Activated CD4-positive, alpha-beta T cell treated with anti-CD3 and anti-CD28 coated beads, Interleukin-2, Interleukin-6, amounts not matched to agents 100 ng/mL and 50 ng/mL, durations not matched to agents 16 hours and 8 hours (primary cell): Measurements from ENCODE around the gene SEC16A.
A peak's percentile ranks its signal among the peaks of the same experiment; 100 is the strongest.

Experiments
- DNase-seq: peaks from one replicate; pipeline ENCODE4 v3.0.0-alpha.2; 2020

SEC16A gene, protein sequence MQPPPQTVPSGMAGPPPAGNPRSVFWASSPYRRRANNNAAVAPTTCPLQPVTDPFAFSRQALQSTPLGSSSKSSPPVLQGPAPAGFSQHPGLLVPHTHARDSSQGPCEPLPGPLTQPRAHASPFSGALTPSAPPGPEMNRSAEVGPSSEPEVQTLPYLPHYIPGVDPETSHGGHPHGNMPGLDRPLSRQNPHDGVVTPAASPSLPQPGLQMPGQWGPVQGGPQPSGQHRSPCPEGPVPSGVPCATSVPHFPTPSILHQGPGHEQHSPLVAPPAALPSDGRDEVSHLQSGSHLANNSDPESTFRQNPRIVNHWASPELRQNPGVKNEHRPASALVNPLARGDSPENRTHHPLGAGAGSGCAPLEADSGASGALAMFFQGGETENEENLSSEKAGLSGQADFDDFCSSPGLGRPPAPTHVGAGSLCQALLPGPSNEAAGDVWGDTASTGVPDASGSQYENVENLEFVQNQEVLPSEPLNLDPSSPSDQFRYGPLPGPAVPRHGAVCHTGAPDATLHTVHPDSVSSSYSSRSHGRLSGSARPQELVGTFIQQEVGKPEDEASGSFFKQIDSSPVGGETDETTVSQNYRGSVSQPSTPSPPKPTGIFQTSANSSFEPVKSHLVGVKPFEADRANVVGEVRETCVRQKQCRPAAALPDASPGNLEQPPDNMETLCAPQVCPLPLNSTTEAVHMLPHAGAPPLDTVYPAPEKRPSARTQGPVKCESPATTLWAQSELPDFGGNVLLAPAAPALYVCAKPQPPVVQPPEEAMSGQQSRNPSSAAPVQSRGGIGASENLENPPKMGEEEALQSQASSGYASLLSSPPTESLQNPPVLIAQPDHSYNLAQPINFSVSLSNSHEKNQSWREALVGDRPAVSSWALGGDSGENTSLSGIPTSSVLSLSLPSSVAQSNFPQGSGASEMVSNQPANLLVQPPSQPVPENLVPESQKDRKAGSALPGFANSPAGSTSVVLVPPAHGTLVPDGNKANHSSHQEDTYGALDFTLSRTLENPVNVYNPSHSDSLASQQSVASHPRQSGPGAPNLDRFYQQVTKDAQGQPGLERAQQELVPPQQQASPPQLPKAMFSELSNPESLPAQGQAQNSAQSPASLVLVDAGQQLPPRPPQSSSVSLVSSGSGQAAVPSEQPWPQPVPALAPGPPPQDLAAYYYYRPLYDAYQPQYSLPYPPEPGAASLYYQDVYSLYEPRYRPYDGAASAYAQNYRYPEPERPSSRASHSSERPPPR (N-terminal part only)

DNA sequence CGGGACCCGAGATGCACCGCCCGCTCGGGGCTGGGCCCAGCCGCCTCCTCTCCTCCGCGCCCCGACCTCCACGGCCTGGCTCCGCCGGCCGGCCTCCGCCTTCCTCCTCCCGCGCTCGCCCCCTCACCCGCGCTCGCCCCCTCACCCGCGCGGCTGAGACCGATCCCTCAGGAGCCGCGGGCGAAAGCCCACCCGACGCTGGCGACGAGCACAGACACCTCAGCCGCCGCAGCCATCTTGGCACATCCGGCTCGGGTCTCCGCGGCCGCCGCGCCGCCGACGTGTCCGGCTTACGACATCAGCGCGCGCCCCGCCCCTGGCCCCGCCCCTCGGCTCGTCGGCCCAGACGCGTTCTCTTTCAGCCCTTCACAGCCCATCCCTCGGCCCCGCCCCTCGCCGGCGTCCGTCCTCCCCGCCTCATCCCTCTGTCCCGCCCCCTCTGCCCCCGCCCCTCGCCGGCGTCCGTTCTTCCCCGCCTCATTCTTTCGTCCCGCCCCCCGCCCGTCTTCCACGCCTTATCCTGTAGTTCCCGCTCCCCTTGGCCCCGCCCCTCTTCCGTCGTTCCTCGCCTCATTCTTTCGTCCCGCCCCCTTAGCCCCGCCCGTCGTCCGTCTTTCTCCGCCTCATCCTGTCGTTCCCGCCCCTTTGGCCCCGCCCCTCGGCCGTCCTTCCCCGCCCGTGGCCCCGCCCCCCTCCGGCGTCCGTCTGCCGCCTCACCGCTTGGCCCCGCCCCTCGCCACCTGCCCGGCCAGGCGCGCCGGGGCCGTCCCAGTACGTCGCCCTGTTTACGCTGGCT is at the start of gene SEC16A:
TSS of gene SEC16A (minus strand) at position 248 of the 796 bp plus-strand sequence. CDS start 5,425 bp downstream, outside the sequence.
- peak; percentile 99 for DNase-seq

DNA sequence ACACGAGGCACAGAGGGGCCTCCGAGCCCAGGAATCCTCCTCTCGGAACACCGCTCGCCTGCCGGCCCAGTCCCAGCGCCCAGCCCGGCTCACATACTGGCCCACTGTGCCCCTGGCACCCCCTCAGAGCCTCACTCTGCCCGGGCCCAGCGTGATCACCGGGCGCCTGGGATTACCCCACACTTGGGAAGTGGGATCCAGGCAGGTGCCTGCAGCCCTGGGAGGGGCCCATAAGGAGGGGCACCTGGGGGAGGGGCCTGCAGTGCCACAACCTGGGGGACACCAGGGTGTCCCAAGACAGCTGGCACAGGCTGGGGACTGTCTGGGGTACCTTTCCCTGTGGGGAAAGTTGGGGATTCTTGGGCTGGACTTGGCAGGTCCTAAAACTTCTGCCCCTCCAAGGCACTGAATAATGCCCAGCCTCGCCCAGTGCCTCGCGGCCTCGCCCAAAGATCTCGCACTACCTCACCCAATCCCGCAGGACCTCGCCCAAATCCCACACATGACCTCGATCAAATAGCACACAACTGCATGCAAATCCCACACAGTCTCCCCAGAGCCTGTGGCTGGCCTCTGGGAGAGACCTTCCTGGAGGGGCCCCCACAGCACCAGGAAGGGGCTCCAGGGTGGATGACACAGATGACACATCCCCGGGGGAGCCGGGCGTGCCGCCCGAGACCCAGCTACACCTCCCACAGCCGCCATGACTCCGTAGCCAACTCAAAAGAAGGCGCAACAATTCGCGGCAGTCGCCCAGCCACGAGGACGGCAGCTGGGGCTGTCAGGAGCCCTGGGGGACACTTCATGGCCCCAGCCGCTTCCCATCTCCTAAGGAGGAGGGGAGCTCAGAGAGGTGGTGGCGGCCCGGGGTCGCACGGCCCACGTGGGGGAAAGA is 49.3 kb upstream of the SEC16A start:
- no peak for DNase-seq

DNA sequence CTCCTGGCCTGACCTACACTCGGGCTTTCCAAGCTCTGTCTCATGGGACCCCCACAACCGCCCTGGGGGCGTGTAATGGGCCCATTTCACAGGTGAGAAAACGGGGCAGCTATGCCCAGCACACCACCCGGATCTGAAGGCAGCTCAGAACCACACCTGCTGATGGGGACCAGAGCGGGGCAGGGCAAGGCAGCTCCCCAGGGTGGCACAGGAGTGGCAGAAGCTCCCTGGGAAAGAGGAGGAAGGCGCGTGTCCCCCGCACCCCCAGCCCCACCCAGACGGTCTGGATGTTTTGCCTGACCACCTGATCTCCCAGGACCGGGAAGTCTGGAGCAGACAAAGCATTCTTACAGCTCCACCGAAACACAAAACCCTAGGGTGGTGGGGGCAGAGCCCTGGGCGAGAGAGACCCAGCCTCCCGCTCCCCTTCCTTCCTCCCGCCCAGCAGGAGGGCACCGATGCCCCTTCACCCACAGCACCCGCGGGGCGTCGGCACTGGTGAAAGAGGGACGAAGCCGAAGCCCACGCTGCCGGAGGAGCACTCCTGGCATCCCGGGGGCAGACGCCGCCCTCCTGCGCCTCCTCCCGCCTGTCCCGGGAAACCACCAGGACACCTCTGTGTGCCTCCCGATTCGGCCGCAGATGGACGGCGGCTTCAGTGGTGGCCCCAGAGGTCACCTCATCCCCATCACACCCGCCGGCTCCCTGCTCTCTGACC is 48.5 kb upstream of the SEC16A start:
- DNase-seq = no peak

DNA sequence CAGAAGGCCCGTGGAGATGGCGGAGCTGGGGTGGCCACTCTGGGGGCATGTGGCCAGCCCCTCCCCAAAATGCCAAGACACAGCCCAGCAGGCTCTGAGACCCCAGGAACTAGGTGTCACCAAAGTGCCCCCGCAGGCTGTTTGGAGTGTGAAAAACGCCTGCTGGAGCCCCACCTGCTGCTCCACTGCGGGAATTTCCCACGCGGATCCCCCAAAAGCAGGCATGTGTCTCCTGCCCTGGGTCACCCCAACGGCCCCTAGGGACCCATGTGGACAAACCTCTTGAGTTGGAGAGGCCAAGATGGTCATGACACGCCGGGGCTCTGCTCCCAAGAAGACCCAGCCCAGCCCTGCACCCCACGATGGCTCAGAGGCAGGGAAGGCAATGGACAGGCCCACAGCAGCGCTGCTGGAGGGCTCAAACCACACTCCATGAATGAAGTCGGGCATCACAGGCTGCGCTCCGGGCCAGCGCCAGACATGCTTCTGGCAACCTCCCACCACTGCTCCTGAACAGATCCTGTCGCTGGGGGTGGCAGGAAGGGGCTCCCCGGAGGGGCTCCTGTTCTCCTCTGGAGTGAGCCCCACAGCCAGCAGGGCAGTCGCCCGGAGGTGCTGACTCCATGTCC is 47.7 kb upstream of the SEC16A start:
- DNase-seq = no peak

DNA sequence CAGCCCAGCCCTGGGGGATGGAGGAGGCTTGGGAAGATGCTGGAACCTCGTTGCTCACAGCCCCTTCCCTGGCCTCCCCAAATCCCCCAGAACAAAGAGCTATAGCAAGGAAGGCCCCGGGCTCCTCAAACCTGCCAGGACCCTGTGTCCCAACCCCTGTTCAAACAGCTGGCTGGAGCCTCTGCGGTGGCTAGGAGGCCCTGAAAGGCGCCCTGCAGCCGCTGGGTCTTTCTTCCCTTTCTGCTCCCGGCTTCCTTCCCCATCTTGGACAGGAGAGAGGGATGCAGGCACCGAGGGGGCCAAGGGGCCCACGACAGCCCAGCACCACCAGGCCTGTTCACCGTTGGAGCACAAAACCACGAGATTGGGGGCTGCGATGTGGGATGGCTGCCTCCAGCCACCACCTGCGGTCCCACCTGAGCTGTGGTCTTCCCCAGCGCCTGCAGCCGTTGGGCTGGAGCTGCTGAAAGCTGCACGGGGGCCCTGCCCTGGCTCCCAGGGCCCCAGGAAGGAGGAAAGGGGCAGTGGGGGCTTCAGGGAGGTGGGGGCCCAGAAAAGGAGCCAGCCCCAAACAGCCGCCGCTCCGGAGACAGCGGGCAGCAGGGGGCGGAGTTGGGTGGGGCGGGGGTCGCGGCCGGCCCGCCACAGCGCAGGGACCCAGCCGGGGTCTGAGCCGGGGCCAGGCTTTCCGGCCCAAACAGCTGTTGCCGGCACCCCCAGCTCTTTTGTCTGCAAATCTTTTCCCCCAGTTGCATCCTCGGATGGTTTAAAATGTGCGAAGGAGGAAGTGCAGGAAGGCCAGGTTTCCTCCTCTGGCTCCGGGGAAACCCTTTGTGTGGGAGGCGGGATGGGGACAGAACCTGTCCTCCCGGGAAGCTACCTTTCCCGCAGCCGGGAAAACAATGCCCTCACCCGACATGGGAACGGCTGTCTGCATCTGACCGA is 46.9 kb upstream of the SEC16A start:
- no peak for DNase-seq

DNA sequence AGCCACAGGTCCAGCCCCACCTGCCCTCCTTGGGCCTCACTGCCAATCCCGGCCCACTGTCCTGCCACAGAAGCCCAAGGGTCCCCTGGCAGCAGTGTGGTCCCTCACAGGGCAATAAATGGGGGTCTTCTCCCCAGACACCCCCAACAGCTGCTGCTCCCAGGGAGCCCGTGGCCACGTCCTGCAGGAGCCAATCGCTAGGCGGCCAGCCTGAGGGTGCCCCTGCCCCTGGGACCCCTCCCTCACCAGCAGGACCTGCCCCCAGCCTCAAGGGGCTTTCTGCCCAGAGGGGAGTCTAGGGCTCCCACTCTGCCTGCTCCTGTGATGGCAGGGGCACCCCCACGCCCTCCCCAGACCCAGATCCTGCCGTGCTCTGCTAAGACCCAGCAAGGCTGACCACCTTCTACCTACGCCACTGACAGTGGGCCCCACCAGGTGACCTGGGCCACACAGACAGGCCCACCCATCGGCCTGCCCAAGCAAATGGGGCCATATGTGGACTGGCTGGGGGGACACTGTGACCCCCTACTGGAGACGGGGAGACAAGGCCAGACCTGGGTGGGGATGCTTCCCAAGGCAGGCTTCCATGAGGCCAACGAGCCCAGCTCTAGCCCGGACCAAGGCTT is 46.0 kb upstream of the SEC16A start:
- DNase-seq = no peak

DNA sequence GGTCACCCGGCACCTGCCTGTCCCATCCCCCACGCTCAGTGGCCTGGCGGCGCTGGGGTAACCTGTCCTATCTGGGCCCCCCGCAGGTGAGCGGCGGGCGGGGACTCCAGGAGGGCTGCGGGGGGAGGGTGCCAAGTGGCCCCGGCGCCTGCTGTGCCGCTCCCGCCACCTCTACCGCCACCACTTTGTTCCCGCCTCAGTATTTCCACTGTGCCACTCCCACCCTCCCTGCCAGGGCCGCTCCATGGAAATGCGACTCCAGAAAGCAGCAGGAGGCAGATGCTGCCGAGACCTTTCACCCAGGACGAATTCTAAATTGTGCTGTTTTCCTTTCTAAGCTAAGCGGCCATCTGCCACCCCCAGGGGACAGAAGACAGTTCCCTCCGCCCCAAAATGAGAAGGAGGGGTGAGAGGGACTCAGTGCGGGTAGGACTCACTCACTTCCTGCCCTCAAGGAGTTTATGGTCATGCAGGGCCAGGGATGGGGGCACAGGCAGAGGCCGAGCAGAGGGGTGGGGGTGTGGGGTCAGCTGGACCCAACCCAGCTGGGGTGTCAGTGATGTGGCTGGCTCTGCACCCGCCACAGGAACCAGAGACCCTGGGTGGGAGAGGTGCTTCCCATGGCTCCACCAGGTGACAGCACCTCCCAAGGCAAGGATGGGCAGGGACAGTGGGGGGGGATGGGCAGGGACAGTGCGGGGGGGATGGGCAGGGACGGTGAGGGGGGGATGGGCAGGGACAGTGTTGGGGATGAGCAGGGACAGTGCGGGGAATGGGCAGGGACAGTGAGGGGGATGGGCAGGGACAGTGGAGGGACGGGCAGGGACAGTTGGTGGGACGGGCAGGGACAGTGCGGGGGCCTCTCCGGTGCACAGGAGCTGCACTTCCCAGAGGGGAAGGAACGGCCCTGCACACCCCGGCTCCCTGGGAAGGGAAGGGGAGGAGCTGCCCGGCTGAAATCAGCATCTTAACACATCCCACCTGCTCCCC is 45.2 kb upstream of the SEC16A start:
- DNase-seq = no peak

DNA sequence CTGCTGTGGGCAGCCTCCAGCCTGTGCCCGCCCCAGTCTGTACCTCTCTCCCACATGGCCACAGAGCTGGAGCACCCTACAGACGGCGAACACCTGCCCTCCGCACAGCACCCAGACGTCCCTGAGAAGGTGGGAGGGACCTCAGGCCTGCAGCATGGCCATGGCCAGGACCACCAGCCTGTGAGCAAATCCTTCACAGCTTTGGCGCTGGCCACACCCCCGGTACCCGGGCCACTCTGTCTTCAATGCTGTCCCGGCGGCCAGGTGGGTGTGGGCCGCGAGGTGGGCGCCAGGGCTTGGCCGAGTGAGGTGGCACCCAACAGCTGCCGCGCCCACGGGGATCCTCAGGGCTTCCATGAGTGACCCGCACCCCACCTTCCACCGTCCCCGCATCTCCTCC is 44.3 kb upstream of the SEC16A start:
- no peak for DNase-seq

DNA sequence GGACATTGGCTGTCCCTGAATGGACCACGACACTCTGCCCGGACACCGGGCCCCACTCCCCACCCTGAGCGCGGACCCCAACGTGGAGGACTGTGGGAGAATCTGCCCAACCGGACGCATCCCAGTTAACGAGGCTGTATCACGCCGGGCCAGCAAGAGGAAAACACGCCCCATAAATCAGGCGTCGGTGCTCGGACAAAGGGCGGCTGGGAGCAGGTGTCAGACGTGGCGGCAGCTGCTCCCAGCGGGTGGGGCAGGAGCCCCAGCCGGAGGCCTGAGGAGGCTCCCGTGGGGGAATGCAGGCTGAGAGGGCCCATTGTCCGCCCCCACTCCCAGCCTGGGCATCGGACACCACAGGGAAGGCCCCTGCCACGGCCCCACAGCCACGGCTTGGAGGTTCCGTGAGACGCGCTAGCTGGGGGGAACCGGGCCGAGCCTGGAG is 43.8 kb upstream of the SEC16A start:
- no peak for DNase-seq

DNA sequence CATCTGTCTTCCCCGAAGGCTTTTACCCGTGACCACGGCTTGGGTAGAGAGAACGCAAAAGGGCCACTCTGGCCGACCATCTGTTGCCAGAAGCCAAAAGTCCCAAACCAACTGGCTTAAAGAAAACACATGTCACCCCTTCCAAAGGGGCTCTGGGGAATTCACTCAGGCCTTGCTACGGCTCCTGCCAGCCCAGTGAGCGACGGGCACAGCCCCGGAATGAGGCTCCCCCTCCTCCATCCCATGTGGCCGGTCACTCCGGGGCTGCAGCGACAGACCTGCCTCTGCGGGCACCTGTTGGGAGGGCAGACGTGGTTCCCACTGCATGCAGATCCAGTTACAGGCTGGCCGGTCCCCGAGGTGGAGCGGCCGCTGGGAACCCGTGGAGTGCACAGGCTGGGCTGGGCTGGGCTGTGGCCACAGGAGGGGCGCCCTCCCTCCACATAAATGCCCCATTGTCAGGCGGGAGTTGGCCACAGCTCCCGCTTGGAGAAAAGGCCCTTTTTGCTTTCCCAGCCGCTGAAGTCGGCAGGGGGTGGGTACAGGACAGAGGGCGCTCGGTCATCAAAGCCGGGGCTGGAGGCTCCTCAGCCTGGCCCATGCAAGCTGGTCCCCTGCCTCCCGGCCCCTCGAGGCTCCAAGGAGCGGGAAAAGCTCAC is 43.1 kb upstream of the SEC16A start:
- no peak for DNase-seq

DNA sequence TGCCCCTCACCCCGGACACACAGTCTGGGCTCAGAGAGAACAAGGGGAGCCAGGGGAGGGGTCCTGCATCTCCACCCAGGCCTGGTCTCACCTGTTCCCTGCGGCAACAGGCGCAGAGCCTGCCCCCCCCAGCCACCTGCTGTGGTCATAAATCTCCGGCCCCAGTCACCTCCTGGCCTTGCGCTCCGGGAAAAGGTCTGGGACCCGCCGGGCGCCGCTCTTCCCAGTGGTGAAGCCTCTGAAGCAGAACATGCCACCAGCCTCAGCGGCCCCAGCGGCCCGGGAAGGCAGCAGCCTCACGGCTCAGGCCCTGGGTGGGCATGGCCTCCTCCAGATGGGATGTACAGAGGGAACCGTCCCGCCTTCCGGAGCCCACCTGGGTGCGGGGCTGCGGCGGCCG is 42.4 kb upstream of the SEC16A start:
- DNase-seq = no peak

DNA sequence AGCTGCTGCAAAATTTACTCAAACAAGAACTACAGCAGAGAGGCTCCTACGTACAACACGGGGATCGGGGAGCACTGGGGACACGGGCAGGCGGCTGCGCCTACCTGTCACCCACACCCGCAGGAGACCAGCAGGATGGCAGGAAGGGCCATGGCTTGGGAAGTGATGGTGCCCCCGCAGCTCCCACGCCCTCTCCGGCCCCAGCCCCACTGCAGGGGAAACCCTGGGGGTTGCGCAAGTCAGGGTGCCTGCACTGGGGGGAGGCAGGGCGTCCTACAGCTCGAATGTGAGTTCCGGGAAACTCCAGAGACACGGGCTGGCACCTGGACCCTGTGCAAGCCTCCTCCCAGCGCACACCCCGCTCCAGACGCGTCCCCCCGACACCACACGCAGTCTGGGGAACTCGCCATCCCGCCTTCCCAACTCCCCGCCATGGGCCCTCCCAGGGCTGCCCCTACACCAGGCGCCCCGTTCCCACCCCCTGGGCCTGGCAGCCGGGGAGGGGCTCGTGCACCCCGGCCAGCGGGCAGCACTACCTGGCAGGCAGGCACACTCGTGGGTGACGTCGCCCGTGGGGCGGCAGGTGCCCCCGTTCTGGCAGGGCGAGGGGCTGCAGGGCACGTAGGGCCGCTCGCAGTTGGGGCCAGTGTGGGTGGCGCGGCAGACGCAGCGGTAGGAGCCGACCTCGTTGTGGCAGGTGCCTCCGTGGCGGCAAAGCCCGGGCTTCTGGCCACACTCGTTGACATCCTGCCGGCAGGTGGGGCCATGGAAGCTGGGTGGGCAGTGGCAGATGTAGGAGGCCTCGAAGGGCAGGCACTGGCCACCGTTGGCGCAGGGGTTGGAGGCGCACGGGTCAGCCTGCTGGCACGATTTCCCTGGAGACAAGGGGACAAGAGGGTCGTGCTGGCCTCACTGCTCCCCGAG is 39.7 kb upstream of the SEC16A start:
- DNase-seq = no peak

DNA sequence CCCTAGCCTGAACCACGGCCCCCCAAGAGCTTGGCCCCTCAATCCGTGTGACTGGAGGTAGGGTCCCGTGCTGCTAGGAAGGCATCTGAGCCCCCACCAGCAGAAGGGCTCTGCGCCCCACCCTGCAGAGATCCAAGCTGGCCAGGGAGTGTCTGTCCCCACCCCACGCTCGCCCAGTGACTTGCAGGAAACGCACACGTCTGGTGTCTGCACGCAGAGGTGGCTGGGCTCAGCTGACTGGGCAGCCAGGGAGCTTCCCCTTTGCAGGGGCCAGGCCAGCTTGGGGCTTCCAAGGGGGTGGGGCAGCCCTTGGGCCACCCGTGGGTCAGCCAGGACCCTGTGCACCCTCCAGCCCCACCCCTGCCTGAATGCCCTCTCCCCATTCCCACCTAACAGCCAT is 38.7 kb upstream of the SEC16A start:
- no peak for DNase-seq

DNA sequence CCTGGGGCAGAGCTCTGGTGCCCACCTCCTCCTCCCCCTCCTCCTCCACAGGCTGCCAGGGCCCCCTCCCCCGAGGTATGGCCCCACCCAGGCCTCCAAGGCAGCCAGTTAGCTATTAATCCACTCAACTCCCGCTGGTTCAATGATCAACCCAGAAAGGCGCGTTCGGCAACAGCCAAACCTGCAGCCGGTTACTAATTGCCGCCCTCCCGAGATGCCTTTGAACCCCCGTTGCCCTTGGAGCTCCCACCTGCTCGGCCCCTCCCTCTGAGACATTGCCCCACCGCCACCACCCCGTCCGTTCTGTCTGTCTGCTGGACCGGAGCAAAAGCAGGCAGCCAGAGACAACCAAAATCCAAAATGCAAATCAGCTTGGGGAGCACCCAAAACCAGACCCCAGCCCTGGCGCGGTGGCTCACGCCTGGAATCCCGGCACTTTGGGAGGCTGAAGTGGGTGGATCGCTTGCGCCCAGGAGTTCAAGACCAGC is 37.3 kb upstream of the SEC16A start:
- no peak for DNase-seq
